MCF 10A (cell line): ENCODE results near the gene SHTN1. TPM values are rescaled to one million over a fixed set of nuclear protein-coding genes. Genes with fewer than 3 reads are reported as not detected.

Source experiments
- BruUV-seq: library from RNA; stranded (reverse); fragments of 400-500 nt; replicated peaks from 2 replicates; lab custom pipeline; 2021; lab: Mats Ljungman, UMichigan
- CTCF ChIA-PET: fragments of 300-600 bp; sonication (Branson Sonifier 250); formaldehyde crosslinking; extraction: SDS; loops from one replicate; lab custom pipeline; 2021; ENCODE audit warnings: antibody characterized with exemption, inconsistent platforms; lab: Yijun Ruan, JAX
- POLR2A ChIA-PET: fragments of 300-600, 350-650 bp; sonication (Branson Sonifier 250); formaldehyde crosslinking; extraction: SDS; loops from one replicate; lab custom pipeline; 2020; ENCODE audit warnings: antibody characterized with exemption, inconsistent platforms; lab: Yijun Ruan, JAX
- DNase-seq: peaks from one replicate; pipeline ENCODE4 v3.0.0-alpha.2; 2018; ENCODE audit not compliant: unreplicated experiment
- H3K27ac Mint-ChIP-seq: one replicate; pipeline ENCODE4 v1.8.0; 2022; ENCODE audit warnings: mild to moderate bottlenecking, low read depth, mixed read lengths; ENCODE audit not compliant: unreplicated experiment
- H3K27me3 Mint-ChIP-seq: one replicate; pipeline ENCODE4 v1.8.0; 2022; ENCODE audit warnings: mixed read lengths; ENCODE audit not compliant: insufficient read depth, unreplicated experiment
- H3K36me3 Mint-ChIP-seq: one replicate; pipeline ENCODE4 v1.8.0; 2022; ENCODE audit warnings: mild to moderate bottlenecking, moderate library complexity, mixed read lengths; ENCODE audit not compliant: insufficient read depth, unreplicated experiment
- H3K4me1 Mint-ChIP-seq: one replicate; pipeline ENCODE4 v1.8.0; 2022; ENCODE audit warnings: mixed read lengths; ENCODE audit not compliant: insufficient read depth, unreplicated experiment
- H3K4me3 Mint-ChIP-seq: one replicate; pipeline ENCODE4 v1.8.0; 2022; ENCODE audit warnings: mild to moderate bottlenecking, moderate library complexity, mixed read lengths; ENCODE audit not compliant: unreplicated experiment
- H3K9me3 Mint-ChIP-seq: one replicate; pipeline ENCODE4 v1.8.0; 2022; ENCODE audit warnings: mixed read lengths; ENCODE audit not compliant: unreplicated experiment
- CTCF ChIP-seq: fragments of 200-600 bp; IDR thresholded peaks from one replicate; pipeline ENCODE4 v1.8.0; 2022; ENCODE audit warnings: antibody characterized with exemption, mild to moderate bottlenecking; ENCODE audit not compliant: unreplicated experiment
- intact Hi-C: fragments of 100-400 bp; cut with micrococcal nuclease; formaldehyde crosslinking; loops from 2 replicates; pipeline ENCODE4 v1.14.1; 2022
- total RNA-seq: library from RNA; stranded (reverse); gene quantifications from 2 replicates; pipeline ENCODE4 v1.2.3, GENCODE V29; 2022

The SHTN1 gene
- total RNA-seq, 1 experiment from 2014 or later: 39.2 TPM

GRCh38 chr10:116925056-116925455 lies 79.9 kb downstream of the SHTN1 start:
- CTCF ChIA-PET: no interaction called here
- Mint-ChIP-seq H3K9me3 (no peaks in the 10 kb centered on the region), H3K4me1 (no peaks in the 10 kb centered on the region), H3K27ac (no peak overlapping the region), H3K4me3 (no peak overlapping the region), H3K27me3 (no peaks in the 10 kb centered on the region), H3K36me3 (peaks cover 55% of the 10 kb centered on the region)
- no TSS peak for BruUV-seq
- intact Hi-C loops: no loop called here
- POLR2A ChIA-PET: interaction anchor here (1.2 kb wide), 1 partner anchor 10 kb away, joined by 3 read pairs; no protein-coding TSS in a partner anchor
- no peak for TF ChIP-seq CTCF
- DNase-seq: no peak

- TF ChIP-seq CTCF: no peak
- no peak for DNase-seq
- intact Hi-C loops: no loop called here
- H3K9me3 Mint-ChIP-seq: no peaks in the 10 kb centered on the region
- H3K27me3 Mint-ChIP-seq: no peaks in the 10 kb centered on the region
- ChIA-PET POLR2A (no interaction called here), CTCF (interaction anchor here (0.6 kb wide), 1 partner anchor 214 kb away, joined by 3 read pairs; no protein-coding TSS in a partner anchor)
- no peaks in the 10 kb centered on the region for H3K4me1 Mint-ChIP-seq
- no TSS peak for BruUV-seq
- peaks cover 59% of the 10 kb centered on the region for H3K36me3 Mint-ChIP-seq
- no peak overlapping the region for H3K4me3 Mint-ChIP-seq
- no peak overlapping the region for H3K27ac Mint-ChIP-seq
Measured at GRCh38 chr10:116919706-116920105, 85.3 kb downstream of the SHTN1 start.

- intact Hi-C loops: no loop called here
- Mint-ChIP-seq H3K36me3 (peaks cover 63% of the 10 kb centered on the region), H3K27ac (no peak overlapping the region), H3K9me3 (no peaks in the 10 kb centered on the region), H3K27me3 (no peaks in the 10 kb centered on the region), H3K4me1 (no peaks in the 10 kb centered on the region), H3K4me3 (no peak overlapping the region)
- ChIA-PET POLR2A (no interaction called here), CTCF (no interaction called here)
- TF ChIP-seq CTCF: no peak
- no peak for DNase-seq
- no TSS peak for BruUV-seq
Measured at GRCh38 chr10:116919164-116919563, 85.8 kb downstream of the SHTN1 start.

- Mint-ChIP-seq H3K27ac (no peak overlapping the region), H3K27me3 (no peaks in the 10 kb centered on the region), H3K9me3 (no peaks in the 10 kb centered on the region), H3K36me3 (peaks cover 63% of the 10 kb centered on the region), H3K4me1 (no peaks in the 10 kb centered on the region), H3K4me3 (no peak overlapping the region)
- ChIA-PET POLR2A (no interaction called here), CTCF (no interaction called here)
- TF ChIP-seq CTCF: no peak
- intact Hi-C loops: no loop called here
- BruUV-seq: no TSS peak
- no peak for DNase-seq
Measured at GRCh38 chr10:116918583-116918982, 86.4 kb downstream of the SHTN1 start.
